SU-DHL-6 (cell line): ENCODE measurements around the gene PILRA.
"Not testable (repeated sequence)": the region's sequence is repeated elsewhere in the genome, so short reads cannot be mapped to it uniquely, and the experiment has no call there.

Source experiments
- H2AFZ ChIP-seq: fragments of 200-600 bp; sonication (generic); 2 replicates; pipeline ENCODE4 v1.6.1; 2014; ENCODE audit warnings: low read depth, mild to moderate bottlenecking, moderate library complexity, mixed read lengths, antibody characterized with exemption, low read length; ENCODE audit not compliant: severe bottlenecking
- H3F3A ChIP-seq: fragments of 200-600 bp; shearing (Covaris generic); 2 replicates; pipeline ENCODE4 v1.6.0; 2016; ENCODE audit warnings: antibody characterized with exemption, mild to moderate bottlenecking; ENCODE audit not compliant: insufficient read depth
- H3K27ac ChIP-seq: fragments of 200-600 bp; sonication (generic); 2 replicates; pipeline ENCODE4 v1.5.1; 2016; ENCODE audit warnings: low read depth, mild to moderate bottlenecking, low read length, moderate library complexity, mixed read lengths
- H3K27me3 ChIP-seq: fragments of 200-600 bp; sonication (generic), shearing (Covaris generic); 2 replicates; pipeline ENCODE4 v1.6.0; 2014; ENCODE audit warnings: mild to moderate bottlenecking, low read length
- H3K36me3 ChIP-seq: fragments of 200-600 bp; sonication (generic); 2 replicates; pipeline ENCODE4 v1.6.1; 2014; ENCODE audit warnings: mild to moderate bottlenecking, low read length, mixed read lengths
- H3K4me2 ChIP-seq: fragments of 300-600, 200-600 bp; shearing (Covaris generic), sonication (generic); 2 replicates; pipeline ENCODE4 v1.6.0; 2014; ENCODE audit warnings: low read length, low read depth, mild to moderate bottlenecking; ENCODE audit not compliant: poor library complexity, severe bottlenecking
- H3K4me3 ChIP-seq: fragments of 200-600 bp; sonication (generic); 2 replicates; pipeline ENCODE4 v1.5.1; 2014; ENCODE audit warnings: antibody characterized with exemption, low read length, mild to moderate bottlenecking, mixed read lengths; ENCODE audit not compliant: insufficient read depth, poor library complexity, severe bottlenecking
- H3K79me2 ChIP-seq: fragments of 200-600 bp; sonication (generic); 2 replicates; pipeline ENCODE4 v1.6.1; 2014; ENCODE audit warnings: mild to moderate bottlenecking, low read length, moderate library complexity; ENCODE audit not compliant: insufficient read depth
- H3K9ac ChIP-seq: fragments of 200-600 bp; sonication (generic); 2 replicates; pipeline ENCODE4 v1.7.0; 2014; ENCODE audit warnings: mild to moderate bottlenecking, low read length
- H3K9me2 ChIP-seq: fragments of 200-600 bp; sonication (generic); replicated peaks from 2 replicates; pipeline ENCODE4 v1.6.1; 2014; ENCODE audit warnings: low read length; ENCODE audit not compliant: insufficient read depth
- H3K9me3 ChIP-seq: fragments of 200-600 bp; sonication (generic); 2 replicates; pipeline ENCODE4 v1.6.1; 2014; ENCODE audit warnings: low read length, mixed read lengths; ENCODE audit not compliant: insufficient read depth
- H4K20me1 ChIP-seq: fragments of 200-600 bp; sonication (generic); 2 replicates; pipeline ENCODE4 v1.6.1; 2014; ENCODE audit warnings: low read depth, mild to moderate bottlenecking, antibody characterized with exemption, low read length, moderate library complexity, mixed read lengths
- EZH2phosphoT487 ChIP-seq: fragments of 200-600 bp; sonication (generic), shearing (Covaris generic); conservative IDR thresholded peaks from 2 replicates; pipeline ENCODE4 v1.6.1; 2018; ENCODE audit warnings: mild to moderate bottlenecking, antibody characterized with exemption, low read length, moderate library complexity, mixed read lengths
- TF ChIP-seq, protein P1 (sequence below): fragments of 200-600 bp; sonication (generic); IDR thresholded peaks from one replicate; pipeline ENCODE4 v1.5.1; 2017; ENCODE audit warnings: antibody characterized with exemption, mild to moderate bottlenecking, low read length, moderate library complexity; ENCODE audit not compliant: insufficient read depth, poor library complexity, severe bottlenecking

PILRA gene

DNA sequence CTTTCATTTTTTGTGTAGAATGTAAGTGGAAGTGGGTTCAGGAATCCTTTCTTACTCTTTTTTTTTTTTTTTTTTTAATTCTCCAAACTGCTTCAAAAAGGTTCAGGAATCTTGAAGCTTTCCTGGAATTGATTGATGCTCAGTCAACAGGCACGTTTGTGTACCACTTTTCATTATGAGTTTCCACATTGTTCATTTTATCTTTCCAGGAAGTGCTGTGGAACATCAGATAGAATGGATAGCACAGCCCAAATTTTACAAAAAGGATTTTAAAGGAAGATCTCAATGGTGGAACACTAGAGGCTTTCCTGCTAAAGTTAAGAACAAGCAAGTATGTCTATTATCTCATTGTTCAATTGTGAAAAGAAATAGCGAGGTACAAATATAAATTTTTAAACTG lies 64.9 kb downstream of the PILRA start:
- no peaks in the 10 kb centered on the region for H3K9me2 ChIP-seq
- H4K20me1 ChIP-seq: no peaks in the 10 kb centered on the region
- H2AFZ ChIP-seq: no peak overlapping the region
- H3K27me3 ChIP-seq: no peaks in the 10 kb centered on the region
- no peak overlapping the region for H3K9ac ChIP-seq
- TF ChIP-seq, protein P1, sequence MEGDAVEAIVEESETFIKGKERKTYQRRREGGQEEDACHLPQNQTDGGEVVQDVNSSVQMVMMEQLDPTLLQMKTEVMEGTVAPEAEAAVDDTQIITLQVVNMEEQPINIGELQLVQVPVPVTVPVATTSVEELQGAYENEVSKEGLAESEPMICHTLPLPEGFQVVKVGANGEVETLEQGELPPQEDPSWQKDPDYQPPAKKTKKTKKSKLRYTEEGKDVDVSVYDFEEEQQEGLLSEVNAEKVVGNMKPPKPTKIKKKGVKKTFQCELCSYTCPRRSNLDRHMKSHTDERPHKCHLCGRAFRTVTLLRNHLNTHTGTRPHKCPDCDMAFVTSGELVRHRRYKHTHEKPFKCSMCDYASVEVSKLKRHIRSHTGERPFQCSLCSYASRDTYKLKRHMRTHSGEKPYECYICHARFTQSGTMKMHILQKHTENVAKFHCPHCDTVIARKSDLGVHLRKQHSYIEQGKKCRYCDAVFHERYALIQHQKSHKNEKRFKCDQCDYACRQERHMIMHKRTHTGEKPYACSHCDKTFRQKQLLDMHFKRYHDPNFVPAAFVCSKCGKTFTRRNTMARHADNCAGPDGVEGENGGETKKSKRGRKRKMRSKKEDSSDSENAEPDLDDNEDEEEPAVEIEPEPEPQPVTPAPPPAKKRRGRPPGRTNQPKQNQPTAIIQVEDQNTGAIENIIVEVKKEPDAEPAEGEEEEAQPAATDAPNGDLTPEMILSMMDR: no peak
- no peak for TF ChIP-seq EZH2phosphoT487
- no peaks in the 10 kb centered on the region for H3K9me3 ChIP-seq
- H3K4me3 ChIP-seq: no peak overlapping the region
- H3F3A ChIP-seq: peaks cover 39% of the 10 kb centered on the region
- H3K36me3 ChIP-seq: no peaks in the 10 kb centered on the region
- H3K79me2 ChIP-seq: peaks cover 14% of the 10 kb centered on the region; the same call in 1 of the 2 replicates
- H3K4me2 ChIP-seq: no peak overlapping the region
- H3K27ac ChIP-seq: no peak overlapping the region

DNA sequence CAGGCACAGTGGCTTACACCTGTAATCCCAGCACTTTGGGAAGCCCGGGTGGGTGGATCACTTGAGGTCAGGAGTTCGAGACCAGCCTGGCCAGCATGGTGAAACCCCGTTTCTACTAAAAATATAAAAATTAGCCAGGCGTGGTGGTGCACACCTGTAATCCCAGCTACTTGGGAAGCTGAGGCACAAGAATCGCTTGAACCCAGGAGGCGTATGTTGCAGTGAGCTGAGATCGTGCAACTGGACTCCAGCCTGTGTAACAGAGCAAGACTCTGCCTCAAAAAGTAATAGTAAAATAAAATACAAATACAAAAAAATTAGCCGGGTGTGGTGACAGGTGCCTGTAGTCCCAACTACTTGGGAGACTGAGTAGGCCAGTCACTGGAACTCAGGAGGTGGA lies 65.4 kb downstream of the PILRA start:
- peaks cover 34% of the 10 kb centered on the region for H3F3A ChIP-seq
- H2AFZ ChIP-seq, H3K36me3 ChIP-seq, H3K4me3 ChIP-seq, H3K27ac ChIP-seq, H3K27me3 ChIP-seq, H3K4me2 ChIP-seq, H3K9me3 ChIP-seq, H4K20me1 ChIP-seq, H3K9me2 ChIP-seq, H3K9ac ChIP-seq: not testable (repeated sequence)
- H3K79me2 ChIP-seq: peaks cover 14% of the 10 kb centered on the region; the same call in 1 of the 2 replicates

DNA sequence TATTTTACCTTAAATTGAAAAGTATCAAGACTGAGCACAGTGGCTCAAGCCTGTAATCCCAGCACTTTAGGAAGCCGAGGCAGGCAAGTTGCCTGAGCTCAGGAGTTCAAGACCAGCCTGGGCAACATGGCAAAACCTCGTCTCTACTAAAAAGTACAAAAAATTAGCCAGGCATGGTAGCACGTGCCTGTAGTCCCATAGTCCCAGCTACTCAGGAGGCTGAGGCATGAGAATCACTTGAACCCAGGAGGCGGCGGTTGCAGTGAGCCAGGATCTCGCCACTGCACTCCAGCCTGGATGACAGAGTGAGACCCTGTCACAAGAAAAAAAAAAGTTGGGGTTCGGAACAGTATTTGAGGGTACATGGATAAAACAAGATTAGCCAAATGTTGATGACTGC lies 66.0 kb downstream of the PILRA start:
- not testable (repeated sequence) for H3K9me3 ChIP-seq, H3K36me3 ChIP-seq, H3K27me3 ChIP-seq, H4K20me1 ChIP-seq, H3K4me3 ChIP-seq, H3K4me2 ChIP-seq, H3K9ac ChIP-seq, H3K9me2 ChIP-seq, H2AFZ ChIP-seq, H3K27ac ChIP-seq
- peaks cover 29% of the 10 kb centered on the region for H3F3A ChIP-seq
- peaks cover 14% of the 10 kb centered on the region; the same call in 1 of the 2 replicates for H3K79me2 ChIP-seq

DNA sequence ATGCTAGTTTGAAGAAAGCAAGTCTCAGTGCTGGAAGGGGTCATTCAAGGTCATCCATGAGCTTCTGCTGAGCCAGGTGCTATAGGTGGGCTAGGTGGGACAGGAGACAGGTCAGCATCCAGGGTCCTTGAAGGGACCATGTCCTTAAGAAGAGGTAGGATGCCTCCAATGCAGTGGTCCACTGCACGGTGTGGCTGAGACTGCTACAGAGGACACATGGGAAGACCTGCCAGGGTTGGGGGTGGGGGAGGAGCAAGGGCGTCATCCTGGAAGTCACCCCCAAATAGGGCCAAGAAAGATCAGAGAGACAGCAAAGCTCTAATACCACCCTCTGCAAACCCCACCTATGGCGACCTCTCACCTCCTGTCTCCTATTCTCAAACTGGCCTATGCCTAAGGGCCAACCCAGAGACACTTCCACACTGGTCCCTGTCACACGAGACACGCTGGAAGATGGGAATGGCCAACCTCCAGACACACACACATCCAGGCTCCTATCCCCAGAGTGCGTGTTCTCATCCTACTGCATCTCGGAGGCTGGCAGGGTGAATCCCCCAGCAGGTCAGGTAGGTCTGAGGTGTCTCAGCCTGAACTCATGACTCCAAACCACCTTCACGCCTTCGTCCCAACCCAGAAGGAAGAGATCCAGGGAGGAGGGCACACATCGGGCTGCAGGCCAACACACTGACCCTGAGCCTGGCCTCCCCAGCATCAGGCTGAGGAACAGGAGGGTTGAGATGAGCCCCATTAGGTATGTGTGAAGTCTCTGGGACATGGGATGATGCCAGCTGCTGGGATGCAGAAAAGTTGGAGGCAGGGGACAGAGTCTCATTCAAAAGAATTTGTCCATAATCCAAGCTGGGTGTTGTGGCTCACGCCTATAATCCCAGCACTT lies 68.6 kb downstream of the PILRA start:
- Histone ChIP-seq H3K9ac (no peak overlapping the region), H3F3A (peaks cover 14% of the 10 kb centered on the region), H3K27me3 (no peaks in the 10 kb centered on the region), H3K27ac (no peak overlapping the region), H4K20me1 (no peaks in the 10 kb centered on the region), H3K9me2 (no peaks in the 10 kb centered on the region), H2AFZ (no peak overlapping the region), H3K4me2 (no peak overlapping the region), H3K9me3 (no peaks in the 10 kb centered on the region), H3K79me2 (no peaks in the 10 kb centered on the region), H3K36me3 (no peaks in the 10 kb centered on the region), H3K4me3 (no peak overlapping the region)
- TF ChIP-seq EZH2phosphoT487: no peak
- TF ChIP-seq, protein P1: no peak
